GM06990 (cell line): ENCODE measurements around the gene CELSR1.

Experiments
- DNase-seq: peaks from one replicate; pipeline ENCODE4 v3.0.0-alpha.2; 2011; ENCODE audit not compliant: insufficient read length; ENCODE audit errors: extremely low read depth
- H3K27me3 ChIP-seq: replicated peaks from 2 replicates; pipeline ENCODE4 v1.6.0; 2011; ENCODE audit warnings: low read length; ENCODE audit not compliant: control insufficient read depth, insufficient read depth
- H3K36me3 ChIP-seq: 2 replicates; pipeline ENCODE4 v1.5.1; 2011; ENCODE audit warnings: low read length; ENCODE audit not compliant: control insufficient read depth, insufficient read depth
- H3K4me3 ChIP-seq: replicated peaks from 2 replicates; pipeline ENCODE4 v1.5.1; 2011; ENCODE audit warnings: low read depth, mild to moderate bottlenecking, control low read depth, low read length
- CTCF ChIP-seq: IDR thresholded peaks from 2 replicates; pipeline ENCODE4 v1.5.1; 2011; ENCODE audit warnings: low read length, control low read depth, mild to moderate bottlenecking, inconsistent platforms; ENCODE audit not compliant: insufficient read depth, poor library complexity, severe bottlenecking

Gene CELSR1

DNA sequence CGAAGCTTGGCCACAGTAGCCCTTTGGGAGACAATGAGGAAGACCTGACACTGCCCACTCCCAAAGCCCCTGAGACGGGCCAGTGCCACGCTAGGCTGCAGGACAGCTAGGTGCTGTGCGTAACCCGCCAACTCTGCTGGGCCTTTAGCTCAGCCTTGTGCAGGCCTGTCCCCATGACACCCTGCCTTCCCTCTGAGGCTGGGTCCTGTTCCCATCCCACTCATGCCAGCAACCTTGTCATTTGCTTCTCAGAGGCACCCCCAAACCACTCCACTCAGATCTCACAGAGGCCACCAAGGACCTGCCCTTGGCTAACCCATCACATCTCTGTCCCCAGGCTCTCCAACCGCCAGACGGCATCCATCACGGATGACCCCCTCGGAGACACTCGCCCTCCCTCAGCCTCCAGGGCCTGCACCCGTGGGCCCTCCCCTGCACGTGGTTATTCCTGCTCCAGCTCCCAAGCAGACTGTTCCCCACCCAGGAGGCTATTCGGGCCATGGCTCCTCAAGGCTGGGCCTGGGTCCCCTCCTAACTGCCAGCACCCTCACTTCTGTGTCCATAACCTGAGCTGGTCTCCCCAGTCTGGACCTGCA is 11.1 kb downstream of the CELSR1 start:
- H3K27me3 ChIP-seq, result no peaks in the 10 kb centered on the region; the same call in 1 of the 2 replicates
- no peaks in the 10 kb centered on the region for H3K36me3 ChIP-seq
- no peak for DNase-seq
- no peak for TF ChIP-seq CTCF
- no peak overlapping the region for H3K4me3 ChIP-seq

GRCh38 chr22:46525389-46526243 is 11.8 kb downstream of the CELSR1 start:
- no peak for DNase-seq
- Histone ChIP-seq H3K4me3 (no peak overlapping the region), H3K27me3 (no peaks in the 10 kb centered on the region; the same call in 1 of the 2 replicates), H3K36me3 (no peaks in the 10 kb centered on the region)
- TF ChIP-seq CTCF, result no peak

GRCh38 chr22:46524203-46524740 is 13.1 kb downstream of the CELSR1 start:
- no peak for DNase-seq
- Histone ChIP-seq H3K36me3 (no peaks in the 10 kb centered on the region), H3K4me3 (no peak overlapping the region)

DNA sequence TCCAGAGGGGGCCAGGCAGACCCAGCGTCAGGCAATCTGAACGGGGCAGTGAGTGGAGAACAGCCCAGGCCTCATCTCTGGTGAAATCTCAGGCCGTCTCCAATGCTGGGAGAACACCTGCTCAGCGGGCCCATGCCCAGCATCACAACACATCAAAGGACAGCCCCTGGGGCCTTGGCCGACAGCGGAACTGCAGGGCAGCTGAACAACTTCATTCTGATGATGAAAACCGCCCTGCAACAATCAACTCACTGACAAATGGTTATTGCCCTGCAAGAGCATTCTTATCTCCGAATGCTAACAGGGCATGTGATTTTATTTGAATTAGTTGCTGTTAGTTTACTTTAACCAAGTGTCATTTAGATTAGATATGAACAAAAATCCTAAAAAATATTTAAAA is 14.6 kb downstream of the CELSR1 start:
- Histone ChIP-seq H3K4me3 (no peak overlapping the region), H3K36me3 (no peaks in the 10 kb centered on the region), H3K27me3 (no peaks in the 10 kb centered on the region; the same call in 1 of the 2 replicates)
- no peak for TF ChIP-seq CTCF
- no peak for DNase-seq

More at GRCh38 chr22:46524203-46524740, 13.1 kb downstream of the CELSR1 start:
- no peaks in the 10 kb centered on the region; the same call in 1 of the 2 replicates for H3K27me3 ChIP-seq
- no peak for TF ChIP-seq CTCF

- H3K4me3 ChIP-seq, result no peak overlapping the region
- H3K27me3 ChIP-seq, result no peaks in the 10 kb centered on the region
- TF ChIP-seq CTCF, result no peak
- DNase-seq, result no peak
- no peaks in the 10 kb centered on the region for H3K36me3 ChIP-seq
Observed at GRCh38 chr22:46521994-46522393, 15.4 kb downstream of the CELSR1 start.
